Eye (tissue), 1 donor: ENCODE results near the gene PRKCH.

Source experiments
- DNase-seq: peaks from one replicate; pipeline ENCODE4 v3.0.0-alpha.2; 2015

The PRKCH gene

GRCh38 chr14:61321385-61322010 is at the start of gene PRKCH:
Gene PRKCH (plus strand): TSS chr14:61321579. CDS start chr14:61322102, 523 bp downstream.
- DNase-seq: peak; percentile 78

DNA sequence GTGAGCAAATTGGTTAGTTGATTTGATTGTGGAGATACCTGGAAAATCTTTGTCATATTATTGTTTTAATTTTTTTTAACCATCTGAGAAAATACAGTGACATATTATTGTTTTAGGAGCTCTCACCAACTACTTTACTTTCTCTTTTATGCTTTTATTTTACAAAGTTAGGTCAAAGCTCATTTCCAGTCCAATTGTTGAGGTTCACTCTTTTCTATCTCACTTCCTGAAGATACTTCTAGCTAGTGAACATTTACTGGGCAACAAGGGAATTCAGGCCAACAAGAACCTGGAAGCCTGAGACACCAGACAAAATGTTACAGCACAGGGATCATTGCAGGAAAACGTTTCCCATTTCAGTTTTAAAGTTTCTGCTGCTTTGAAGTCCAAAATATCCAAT is 44.1 kb upstream of the PRKCH start:
- DNase-seq: no peak

DNA sequence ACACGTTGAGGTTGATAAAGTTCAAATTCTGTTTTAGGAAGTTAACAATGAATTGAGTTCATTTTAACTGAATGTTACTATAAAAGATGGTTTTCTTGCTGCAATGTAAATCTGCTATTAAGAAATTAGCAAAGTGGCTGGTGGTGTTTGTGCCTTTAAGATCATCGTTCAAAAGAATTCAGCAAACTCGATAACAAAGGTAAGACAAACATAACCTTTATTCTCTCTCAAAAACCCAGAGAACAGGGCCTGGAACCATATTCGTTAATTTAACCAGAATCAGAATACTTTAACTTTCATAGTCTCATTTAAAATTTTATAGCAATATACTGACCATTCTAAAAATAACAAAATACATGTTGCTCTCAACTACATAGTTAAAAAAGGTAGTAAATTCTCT is 43.6 kb upstream of the PRKCH start:
- DNase-seq: no peak

- DNase-seq: no peak
These were observed 42.3 kb upstream of the PRKCH start for GRCh38 chr14:61279082-61279481.

DNA sequence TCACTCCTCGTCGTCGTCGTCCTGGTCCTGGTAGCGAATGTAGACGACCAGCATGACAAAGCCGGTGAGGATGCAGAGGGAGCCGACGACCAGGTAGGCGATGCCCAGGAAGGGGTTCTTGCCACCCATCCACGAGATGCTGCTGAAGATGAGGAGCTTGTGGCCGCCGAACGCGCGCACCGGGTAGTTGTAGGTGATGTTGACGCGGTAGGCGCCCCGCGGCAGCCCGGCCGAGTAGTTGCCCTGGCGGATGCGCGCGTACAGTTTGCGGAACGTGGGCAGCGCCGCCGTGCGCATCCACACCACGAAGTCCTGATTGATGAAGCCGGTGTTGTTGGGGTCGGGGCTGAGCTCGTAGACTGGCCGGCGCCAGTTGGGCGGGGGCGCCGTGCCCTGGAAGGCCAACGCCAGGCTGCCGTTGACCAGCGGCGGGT is 41.3 kb upstream of the PRKCH start:
- no peak for DNase-seq

DNA sequence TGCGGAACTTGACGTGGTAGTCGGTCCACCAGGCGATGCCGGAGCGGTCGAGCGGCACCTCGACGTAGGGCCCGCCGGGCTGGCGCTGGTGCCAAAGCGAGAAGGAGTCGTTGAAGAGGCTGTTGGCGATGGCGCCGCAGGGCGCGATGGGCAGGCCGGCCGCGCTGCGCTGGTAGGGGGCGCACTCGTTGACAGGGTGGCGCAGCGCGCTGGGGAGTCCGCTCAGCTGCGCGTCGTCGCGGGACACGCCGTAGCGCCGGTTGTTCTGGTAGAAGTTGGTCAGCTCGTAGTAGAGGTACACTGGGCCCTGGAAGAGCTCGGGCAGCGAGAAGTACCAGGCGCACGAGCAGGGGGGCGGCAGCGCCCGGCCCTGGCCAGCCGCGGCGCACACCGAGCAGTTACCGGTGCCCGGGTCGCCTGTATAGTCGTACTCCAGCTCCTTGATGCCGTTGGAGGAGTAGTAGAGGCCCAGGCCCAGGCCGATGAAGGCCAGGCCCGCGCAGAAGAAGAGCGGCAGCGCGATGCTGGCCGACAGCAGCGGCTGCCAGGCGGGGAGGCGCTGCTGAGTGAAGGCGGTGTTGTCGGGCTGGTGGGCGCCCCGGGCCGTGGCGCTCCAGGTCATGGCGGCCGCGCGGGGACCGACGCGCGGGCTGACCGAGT is 40.7 kb upstream of the PRKCH start:
- peak; percentile 80 for DNase-seq

GRCh38 chr14:61281186-61281947 is 40.0 kb upstream of the PRKCH start, which contains the start of gene TMEM30B:
Gene TMEM30B (minus strand): TSS chr14:61281338. CDS start chr14:61281147, 191 bp downstream.
- DNase-seq: peak; percentile 27

DNA sequence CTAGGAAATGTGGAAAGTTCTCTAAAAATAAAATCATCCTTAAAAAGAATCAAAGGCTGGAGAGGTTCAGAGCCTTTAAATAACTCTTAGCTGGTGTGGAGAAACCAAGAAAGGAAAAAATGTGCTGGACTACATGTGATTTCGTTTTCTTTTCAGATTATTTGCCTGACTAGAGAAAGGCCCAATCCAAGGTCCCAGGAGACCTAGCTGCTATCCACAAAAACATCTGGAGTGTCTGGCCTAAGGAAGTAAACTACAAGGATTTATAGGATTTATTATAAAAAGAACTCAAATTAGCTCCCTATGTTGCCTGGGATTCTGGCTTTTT is 39.5 kb upstream of the PRKCH start:
- peak; percentile 21 for DNase-seq

GRCh38 chr14:61282746-61283145 is 38.6 kb upstream of the PRKCH start:
- no peak for DNase-seq

DNA sequence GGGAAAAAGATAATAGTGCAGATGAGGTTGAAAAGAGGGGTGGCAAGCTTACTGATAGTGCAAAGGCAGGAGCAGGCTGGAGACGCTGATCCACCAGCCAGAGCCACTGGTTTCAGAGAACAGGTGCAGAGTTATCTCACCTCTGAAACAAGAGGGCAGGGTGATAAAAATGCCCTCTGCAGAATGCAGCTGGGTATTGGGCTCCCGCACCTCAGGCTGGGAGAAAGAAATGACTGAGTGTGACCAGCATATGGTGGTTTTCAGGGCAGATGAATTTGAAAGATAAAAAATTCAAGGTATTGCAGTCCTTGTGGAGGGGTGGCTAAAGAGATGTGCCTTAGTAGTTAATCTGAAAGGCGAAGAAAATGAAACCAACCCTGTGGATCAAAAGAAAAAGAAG is 37.4 kb upstream of the PRKCH start:
- no peak for DNase-seq

DNA sequence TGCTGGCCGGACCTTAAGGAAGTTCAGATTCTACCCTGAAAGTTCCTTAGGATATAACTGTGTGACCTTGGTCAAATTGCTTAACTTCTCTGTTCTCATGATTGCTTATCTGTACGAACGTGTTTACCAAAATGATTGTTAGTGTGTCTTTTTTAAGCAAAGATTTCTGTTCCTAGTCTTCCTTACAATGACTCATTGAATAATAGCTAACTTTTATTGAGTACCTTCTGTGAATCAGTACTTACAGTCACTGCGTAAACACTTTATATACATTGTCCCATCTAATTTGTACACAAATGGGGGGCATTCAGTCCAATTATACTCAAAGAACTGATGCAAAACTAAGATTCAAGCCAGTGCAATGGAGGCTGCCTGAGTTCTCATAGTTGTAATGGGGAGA is 36.0 kb upstream of the PRKCH start:
- no peak for DNase-seq

GRCh38 chr14:61287196-61287595 is 34.2 kb upstream of the PRKCH start:
- no peak for DNase-seq

GRCh38 chr14:61288228-61288627 is 33.2 kb upstream of the PRKCH start:
- DNase-seq: no peak

DNA sequence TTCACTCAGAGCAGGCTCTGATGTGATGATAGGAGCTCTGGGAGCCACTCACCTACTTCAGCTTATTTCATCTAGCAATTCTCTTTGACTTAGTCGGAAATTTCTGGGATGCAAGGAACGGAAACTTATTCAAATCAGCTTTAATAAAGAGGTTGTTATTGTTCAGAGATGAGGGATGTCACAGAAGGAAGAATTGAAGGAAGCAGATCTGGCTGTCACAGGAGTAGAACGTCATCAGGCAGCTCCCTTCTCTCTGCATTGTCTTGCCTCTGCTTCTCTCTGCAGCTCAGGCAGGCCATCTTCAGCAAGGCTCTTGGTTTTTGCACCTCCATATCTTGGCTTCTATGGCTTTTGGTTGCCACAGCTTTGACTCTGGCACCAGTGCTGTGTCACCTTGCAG is 32.7 kb upstream of the PRKCH start:
- no peak for DNase-seq

DNA sequence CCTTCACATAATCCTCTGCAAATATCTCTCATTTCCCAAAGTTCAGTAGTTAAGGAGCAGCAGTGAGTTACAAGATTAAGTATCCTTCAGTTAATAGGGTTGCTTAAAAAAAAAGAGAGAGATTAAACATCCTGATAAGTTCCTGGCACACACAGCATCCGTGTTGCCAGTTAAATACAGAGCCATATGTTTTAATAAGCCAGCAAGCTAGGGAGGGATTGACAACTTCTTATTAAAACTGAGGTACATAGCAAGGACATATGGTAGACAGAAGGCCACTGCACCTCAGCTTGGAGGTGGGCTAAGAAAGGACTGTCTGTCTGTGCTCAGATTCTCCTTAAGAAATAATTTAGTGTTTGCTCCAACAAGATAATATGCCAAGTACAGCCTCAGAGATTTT is 30.7 kb upstream of the PRKCH start:
- DNase-seq: no peak

- no peak for DNase-seq
These were observed 25.2 kb upstream of the PRKCH start for GRCh38 chr14:61296151-61296550.

- peak; percentile 69 for DNase-seq
These were observed 24.5 kb upstream of the PRKCH start for GRCh38 chr14:61296719-61297502.

GRCh38 chr14:61297581-61297980 is 23.8 kb upstream of the PRKCH start:
- DNase-seq: no peak

GRCh38 chr14:61298824-61299223 is 22.6 kb upstream of the PRKCH start:
- DNase-seq: no peak

DNA sequence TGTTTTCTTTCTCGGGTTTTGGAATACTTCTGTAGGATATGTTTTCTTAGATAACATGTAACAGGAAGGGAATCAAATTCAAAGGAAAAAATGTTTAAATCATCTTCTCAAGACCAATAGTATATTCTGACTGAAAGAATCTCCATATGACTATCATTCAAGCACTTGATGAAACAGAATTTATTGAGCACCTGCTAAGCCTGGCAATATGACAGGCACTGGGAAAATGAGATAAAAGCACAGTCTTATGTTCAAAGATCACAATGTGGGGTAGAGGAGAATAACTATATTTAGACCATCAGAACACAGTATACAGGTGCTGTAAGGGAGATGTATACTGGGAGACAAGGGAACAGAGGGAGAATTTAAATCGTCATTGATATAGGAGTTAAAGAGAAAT is 21.2 kb upstream of the PRKCH start:
- DNase-seq: no peak

- DNase-seq: no peak
These were observed 20.6 kb upstream of the PRKCH start for GRCh38 chr14:61300754-61301153.

- no peak for DNase-seq
These were observed 16.7 kb upstream of the PRKCH start for GRCh38 chr14:61304688-61305087.

- DNase-seq: no peak
These were observed 13.2 kb upstream of the PRKCH start for GRCh38 chr14:61308198-61308597.
